ENCODE measurements around the gene HOXC6.

HOXC6 gene

GRCh38 chr12:54028314-54029201 lies at the start of gene HOXC6:
TSS of gene HOXC6 (plus strand) at chr12:54028440. CDS start at chr12:54028522, 82 bp downstream.
- POLR2A ChIA-PET, result interaction anchor here (0.5 to 4.5 kb wide), 7 partner anchors 12 to 252 kb away, joined by 3 to 26 read pairs (median 3); partner anchors contain the start of genes HNRNPA1 and HOXC8
- peak within 1 kb of the TSS; percentile 95 for H3K27ac ChIP-seq (ENCODE audit: extremely low read depth, low read depth, low read length)
- H3K9me3 ChIP-seq (ENCODE audit: control insufficient read depth, insufficient read depth, low read depth, low read length), result no peaks in the 10 kb centered on the region
- peaks cover 4 to 13% of the 10 kb centered on the region in 2 experiments; a peak in 2 of 3 replicates for H3K36me3 ChIP-seq (ENCODE audit: control insufficient read depth in 2 of 2, insufficient read depth in 1 of 2, low read length in 2 of 2)
- CTCF ChIA-PET, result interaction anchor here (0.6 to 5.4 kb wide), 13 partner anchors 9 to 187 kb away, joined by 3 to 78 read pairs (median 4); partner anchors contain the start of gene HOXC10
- peaks cover 44% of the 10 kb centered on the region for H3K4me1 ChIP-seq (ENCODE audit: control insufficient read depth, insufficient read depth, low read length)
- peak within 1 kb of the TSS; percentile 58 for H3K4me3 ChIP-seq (ENCODE audit: low read depth, low read length)
- TF ChIP-seq CTCF (tag by site-specific recombination; IDR thresholded peaks at IDR 0.05), result no peak
- no peak for TF ChIP-seq ZNF785 (tag by site-specific recombination; IDR thresholded peaks at IDR 0.05)
- peak; percentile 88 for TF ChIP-seq ZEB2 (tag by site-specific recombination; IDR thresholded peaks at IDR 0.05)
- no peak for TF ChIP-seq ZNF558 (tag by site-specific recombination; IDR thresholded peaks at IDR 0.05)
- TF ChIP-seq PRDM4 (tag by site-specific recombination; IDR thresholded peaks at IDR 0.05), result peak; percentile 90
- no peak for TF ChIP-seq ZNF350 (tag by site-specific recombination; IDR thresholded peaks at IDR 0.05)
- no peak for TF ChIP-seq ZNF37A (tag by site-specific recombination; IDR thresholded peaks at IDR 0.05)
- TF ChIP-seq ZNF19 (tag by site-specific recombination; IDR thresholded peaks at IDR 0.05; ENCODE audit: low read depth), result no peak
- TF ChIP-seq ZNF426 (tag by site-specific recombination; IDR thresholded peaks at IDR 0.05), result no peak
- TF ChIP-seq ZNF146 (tag by site-specific recombination; IDR thresholded peaks at IDR 0.05), result no peak
- TF ChIP-seq ZSCAN30 (tag by site-specific recombination; IDR thresholded peaks at IDR 0.05), result peak; percentile 91
- TF ChIP-seq HOXD13 (CRISPR knock-in tag; IDR thresholded peaks at IDR 0.05; ENCODE audit: borderline replicate concordance), result no peak; the same call in 1 of the 2 replicates
- no peak for TF ChIP-seq KLF9 (tag by site-specific recombination; IDR thresholded peaks at IDR 0.05; ENCODE audit: low read depth)
- peak; percentile 46 for TF ChIP-seq ZNF10 (tag by site-specific recombination; IDR thresholded peaks at IDR 0.05)
- no peak for TF ChIP-seq ZNF707 (tag by site-specific recombination; IDR thresholded peaks at IDR 0.05)
- no peak for TF ChIP-seq ZNF302 (tag by site-specific recombination; IDR thresholded peaks at IDR 0.05; ENCODE audit: low read depth)
- TF ChIP-seq GFI1B (tag by site-specific recombination; IDR thresholded peaks at IDR 0.05), result peak; percentile 62; the same call in 1 of the 2 replicates
- peak; percentile 46; the same call in 1 of the 2 replicates for TF ChIP-seq ZNF2 (tag by site-specific recombination; IDR thresholded peaks at IDR 0.05)
- TF ChIP-seq ZBTB48 (tag by site-specific recombination; IDR thresholded peaks at IDR 0.05), result 0 out of 2 replicates have a peak, but pooled peaks have one; percentile 29
- TF ChIP-seq ZNF747 (tag by site-specific recombination; IDR thresholded peaks at IDR 0.05), result no peak
- TF ChIP-seq BCL11B (tag by site-specific recombination; IDR thresholded peaks at IDR 0.05; ENCODE audit: low read depth), result no peak
- peak; percentile 30; the same call in 1 of the 2 replicates for TF ChIP-seq ZNF501 (tag by site-specific recombination; IDR thresholded peaks at IDR 0.05)
- TF ChIP-seq HIC1 (tag by site-specific recombination; IDR thresholded peaks at IDR 0.05), result peak; percentile 75
- TF ChIP-seq ZNF16 (tag by site-specific recombination; IDR thresholded peaks at IDR 0.05; ENCODE audit: low read depth), result no peak
- TF ChIP-seq ZBTB44 (tag by site-specific recombination; IDR thresholded peaks at IDR 0.05), result peak; percentile 81; the same call in 1 of the 2 replicates
- TF ChIP-seq ZNF366 (tag by site-specific recombination; conservative IDR thresholded peaks at IDR 0.05), result peak; percentile 52
- TF ChIP-seq ZNF596 (tag by site-specific recombination; IDR thresholded peaks at IDR 0.05), result peak; percentile 97
